GM23248 (cell line): Measurements from ENCODE around the gene CENPX. TPM values are rescaled to one million over a fixed set of nuclear protein-coding genes. Genes with fewer than 3 reads are reported as not detected.

ENCODE experiments used
- DNase-seq: peaks from one replicate; pipeline ENCODE4 v3.0.0-alpha.2; 2015
- H2AFZ ChIP-seq: fragments of 200-600 bp; sonication (generic); 2 replicates; pipeline ENCODE4 v1.6.1; 2016; ENCODE audit warnings: antibody characterized with exemption
- H3F3A ChIP-seq: fragments of 200-600 bp; sonication (generic); 2 replicates; pipeline ENCODE4 v1.6.1; 2016; ENCODE audit warnings: mild to moderate bottlenecking, antibody characterized with exemption, mixed run types; ENCODE audit not compliant: insufficient read depth
- H3K27ac ChIP-seq: fragments of 200-600 bp; sonication (generic); 2 replicates; pipeline ENCODE4 v1.5.1; 2016; ENCODE audit warnings: mild to moderate bottlenecking
- H3K27me3 ChIP-seq: fragments of 200-600 bp; sonication (generic); replicated peaks from 2 replicates; pipeline ENCODE4 v1.6.1; 2016; ENCODE audit warnings: mild to moderate bottlenecking; ENCODE audit not compliant: insufficient read depth
- H3K36me3 ChIP-seq: fragments of 200-600 bp; sonication (generic); 2 replicates; pipeline ENCODE4 v1.6.1; 2016; ENCODE audit warnings: low read depth, mild to moderate bottlenecking
- H3K4me1 ChIP-seq: fragments of 200-600 bp; sonication (generic); 2 replicates; pipeline ENCODE4 v1.6.1; 2016; ENCODE audit warnings: mild to moderate bottlenecking; ENCODE audit not compliant: insufficient read depth
- H3K4me2 ChIP-seq: fragments of 200-600 bp; sonication (generic); one replicate; pipeline ENCODE4 v1.6.1; 2016; ENCODE audit warnings: mild to moderate bottlenecking; ENCODE audit not compliant: unreplicated experiment
- H3K4me3 ChIP-seq: fragments of 200-600 bp; sonication (generic); 2 replicates; pipeline ENCODE4 v1.5.1; 2016; ENCODE audit warnings: mild to moderate bottlenecking
- H3K79me2 ChIP-seq: fragments of 200-600 bp; sonication (generic); 2 replicates; pipeline ENCODE4 v1.6.1; 2016; ENCODE audit warnings: mild to moderate bottlenecking; ENCODE audit not compliant: insufficient read depth
- H3K9ac ChIP-seq: fragments of 200-600 bp; sonication (generic); 2 replicates; pipeline ENCODE4 v1.6.1; 2016; ENCODE audit warnings: mild to moderate bottlenecking
- H3K9me2 ChIP-seq: fragments of 200-600 bp; sonication (generic); 2 replicates; pipeline ENCODE4 v1.6.1; 2016; ENCODE audit warnings: mixed run types, mild to moderate bottlenecking, moderate library complexity; ENCODE audit not compliant: insufficient read depth
- H3K9me3 ChIP-seq: fragments of 200-600 bp; sonication (generic); one replicate; pipeline ENCODE4 v1.6.1; 2017; ENCODE audit warnings: low read depth
- H4K20me1 ChIP-seq: fragments of 200-600 bp; sonication (generic); 2 replicates; pipeline ENCODE4 v1.6.0; 2016; ENCODE audit not compliant: insufficient read depth
- EZH2 ChIP-seq: fragments of 200-600 bp; sonication (generic); IDR thresholded peaks from 2 replicates; pipeline ENCODE4 v1.6.1; 2018; ENCODE audit warnings: antibody characterized with exemption, mild to moderate bottlenecking; ENCODE audit not compliant: insufficient read depth, poor library complexity, severe bottlenecking
- EZH2phosphoT487 ChIP-seq: fragments of 200-600 bp; sonication (generic); IDR thresholded peaks from 2 replicates; pipeline ENCODE4 v1.6.1; 2018; ENCODE audit warnings: antibody characterized with exemption, moderate library complexity, mild to moderate bottlenecking, low read depth; ENCODE audit not compliant: insufficient read depth
- WGBS, 2 experiments: methylation state at CpG; one replicate each; pipeline ENCODE4 v1.1.6; 2015 to 2017; ENCODE audit warnings: low lambda C conversion rate in 2 of 2, low coverage in 1 of 2; ENCODE audit errors: missing lambda C conversion rate in 2 of 2; 5-methylcytosine and 5-hydroxymethylcytosine counted together
- in situ Hi-C: fragments of 300-500 bp; cut with MboI; formaldehyde crosslinking; loops from 2 replicates; pipeline ENCODE4 v1.15.0; 2020
- polyA plus RNA-seq: library from polyadenylated mRNA; unstranded; fragments of >200 nt; fragmentation: Nextera tagmentation; extraction: Ambion mirVana; gene quantifications from 2 replicates; pipeline ENCODE4 v1.2.1, GENCODE V29; 2016
- total RNA-seq: library from RNA; depleted of rRNA; stranded (reverse); fragments of >200 nt; shearing (Covaris generic); gene quantifications from 2 replicates; pipeline ENCODE4 v1.2.3, GENCODE V29; 2014

CENPX gene
- total and polyA plus RNA-seq, 2 experiments from 2014 or later = 43.9 to 68.6 TPM

GRCh38 chr17:82028966-82029365, 6.3 kb upstream of the CENPX start:
- Histone ChIP-seq H3K79me2 (no peaks in the 10 kb centered on the region), H3K4me3 (no peak overlapping the region), H3K4me2 (no peak overlapping the region), H3K9ac (no peak overlapping the region), H3K9me2 (no peaks in the 10 kb centered on the region), H3K4me1 (peaks cover 2% of the 10 kb centered on the region; the same call in 1 of the 2 replicates), H3K36me3 (no peaks in the 10 kb centered on the region), H4K20me1 (no peaks in the 10 kb centered on the region), H3K27ac (no peak overlapping the region), H3K9me3 (no peaks in the 10 kb centered on the region), H3K27me3 (no peaks in the 10 kb centered on the region), H3F3A (no peaks in the 10 kb centered on the region), H2AFZ (no peak overlapping the region)
- TF ChIP-seq EZH2 (no peak), EZH2phosphoT487 (no peak)
- in situ Hi-C loops = no loop called here
- WGBS, 2 experiments = 96 to 100% methylated on average over 9 of the region's 9 CpGs
- DNase-seq = no peak

- H3K4me2 ChIP-seq = no peak overlapping the region
- H3F3A ChIP-seq = no peaks in the 10 kb centered on the region
- no peaks in the 10 kb centered on the region for H4K20me1 ChIP-seq
- H2AFZ ChIP-seq = no peak overlapping the region
- DNase-seq = no peak
- H3K4me1 ChIP-seq = peaks cover 5% of the 10 kb centered on the region; the same call in 1 of the 2 replicates
- no peaks in the 10 kb centered on the region for H3K36me3 ChIP-seq
- no peak overlapping the region for H3K4me3 ChIP-seq
- in situ Hi-C loops = no loop called here
- H3K27me3 ChIP-seq = no peaks in the 10 kb centered on the region
- no peaks in the 10 kb centered on the region for H3K79me2 ChIP-seq
- WGBS, 2 experiments = 91 to 93% methylated on average over 10 to 13 of the region's 13 CpGs
- H3K9me2 ChIP-seq = no peaks in the 10 kb centered on the region
- no peak for TF ChIP-seq EZH2
- no peak for TF ChIP-seq EZH2phosphoT487
- H3K9ac ChIP-seq = no peak overlapping the region
- no peak overlapping the region for H3K27ac ChIP-seq
- H3K9me3 ChIP-seq = no peaks in the 10 kb centered on the region
Observed at GRCh38 chr17:82028246-82028645, 5.6 kb upstream of the CENPX start.

DNA sequence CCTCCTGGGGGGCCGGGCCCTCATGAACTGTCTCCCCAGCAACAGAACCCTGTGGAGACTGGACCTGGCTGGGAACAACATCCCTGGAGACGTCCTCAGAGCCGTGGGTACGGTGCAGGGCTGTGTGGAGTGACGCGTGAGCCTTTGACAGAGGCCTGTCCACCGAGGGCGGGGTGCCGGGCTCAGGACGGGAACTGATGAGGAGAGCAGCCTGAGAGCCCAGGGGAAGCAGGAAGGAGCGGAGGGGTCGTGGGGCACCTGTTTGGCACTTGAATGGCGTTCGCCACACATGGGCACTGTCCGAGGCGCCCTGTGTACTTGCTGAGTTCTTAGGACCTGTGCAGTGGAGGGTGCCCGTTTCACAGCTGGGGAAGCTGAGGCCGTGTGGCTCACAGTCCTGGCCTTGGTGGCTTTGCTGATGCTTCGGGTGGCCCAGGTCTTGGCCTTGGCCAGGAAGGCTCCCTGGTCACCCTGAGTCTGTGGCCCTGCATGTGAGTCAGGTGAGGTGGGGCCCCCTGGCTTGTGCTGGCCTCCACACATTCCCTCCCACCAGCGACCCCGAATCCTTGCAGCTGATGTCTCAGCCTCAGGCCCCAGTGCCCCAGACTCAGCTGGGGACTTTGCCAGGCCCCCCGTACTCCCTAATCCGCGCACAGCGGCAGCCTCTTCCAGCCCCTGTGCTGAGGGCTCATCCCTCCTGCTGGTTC, 2.9 kb upstream of the CENPX start:
- DNase-seq = no peak
- Histone ChIP-seq H4K20me1 (no peaks in the 10 kb centered on the region), H3K9ac (no peak overlapping the region), H3K27me3 (no peaks in the 10 kb centered on the region), H3K79me2 (no peaks in the 10 kb centered on the region), H3K36me3 (no peaks in the 10 kb centered on the region), H3K27ac (no peak overlapping the region), H2AFZ (no peak overlapping the region), H3F3A (no peaks in the 10 kb centered on the region), H3K9me2 (no peaks in the 10 kb centered on the region), H3K4me1 (peaks cover 5% of the 10 kb centered on the region; the same call in 1 of the 2 replicates), H3K4me2 (no peak overlapping the region), H3K9me3 (no peaks in the 10 kb centered on the region), H3K4me3 (no peak overlapping the region)
- in situ Hi-C loops = no loop called here
- no peak for TF ChIP-seq EZH2phosphoT487
- TF ChIP-seq EZH2 = no peak
- WGBS, 2 experiments = 92% methylated on average over 21 to 25 of the region's 25 CpGs

DNA sequence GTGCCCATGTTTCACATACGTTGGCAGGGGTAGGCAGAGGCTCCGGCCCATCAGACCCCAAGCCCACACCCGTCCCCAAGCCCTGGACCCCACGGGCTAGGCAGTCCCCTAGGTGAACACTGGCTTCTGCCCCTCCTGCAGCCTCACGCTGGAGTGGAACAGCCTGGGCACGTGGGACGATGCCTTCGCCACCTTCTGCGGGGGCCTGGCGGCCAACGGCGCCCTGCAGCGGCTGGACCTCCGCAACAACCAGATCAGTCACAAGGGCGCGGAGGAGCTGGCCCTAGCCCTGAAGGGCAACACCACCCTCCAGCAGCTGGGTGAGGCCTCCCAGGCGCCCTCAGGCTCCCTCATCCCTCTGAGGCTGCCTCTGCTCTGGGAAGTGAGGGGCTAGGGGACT, 2.2 kb upstream of the CENPX start:
- peaks cover 5% of the 10 kb centered on the region; the same call in 1 of the 2 replicates for H3K4me1 ChIP-seq
- no peak for TF ChIP-seq EZH2
- no peak for TF ChIP-seq EZH2phosphoT487
- H3K9me3 ChIP-seq = no peaks in the 10 kb centered on the region
- H3K4me3 ChIP-seq = no peak overlapping the region
- no peak overlapping the region for H2AFZ ChIP-seq
- no peak overlapping the region for H3K9ac ChIP-seq
- no peak overlapping the region for H3K4me2 ChIP-seq
- in situ Hi-C loops = no loop called here
- no peaks in the 10 kb centered on the region for H3K9me2 ChIP-seq
- 92 to 95% methylated on average over 17 of the region's 17 CpGs for WGBS, 2 experiments
- no peaks in the 10 kb centered on the region for H4K20me1 ChIP-seq
- H3K27ac ChIP-seq = no peak overlapping the region
- no peaks in the 10 kb centered on the region for H3K27me3 ChIP-seq
- no peak for DNase-seq
- H3F3A ChIP-seq = no peaks in the 10 kb centered on the region
- H3K79me2 ChIP-seq = no peaks in the 10 kb centered on the region
- H3K36me3 ChIP-seq = no peaks in the 10 kb centered on the region
